Measurements from ENCODE around the gene VASP.

VASP gene

DNA sequence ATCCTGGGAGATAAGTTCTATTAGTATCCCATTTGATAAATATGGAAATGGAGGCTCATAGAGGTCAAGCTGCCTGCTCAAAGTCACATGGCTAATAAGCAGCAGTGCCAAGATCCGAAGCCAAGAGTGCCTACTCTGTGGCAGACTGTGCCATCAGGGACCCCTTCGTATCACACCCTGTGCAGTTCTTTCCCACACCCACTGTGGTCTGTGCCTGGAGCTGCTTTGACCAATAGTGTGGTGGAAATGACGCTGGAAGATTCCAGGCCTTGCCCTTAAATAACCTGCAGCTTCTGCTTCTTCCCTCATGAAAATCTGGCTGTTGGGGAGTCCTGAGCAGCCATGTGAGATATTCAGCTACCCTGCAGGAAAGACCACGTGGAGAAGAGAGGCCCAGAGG is 67.2 kb downstream of the VASP start:
- TF ChIP-seq SNAI2 (CRISPR knock-in tag; IDR thresholded peaks at IDR 0.05) (no peak), ARNTL (CRISPR knock-in tag; IDR thresholded peaks at IDR 0.05; ENCODE audit: borderline replicate concordance, low read depth) (no peak), ZNF565 (CRISPR knock-in tag; conservative IDR thresholded peaks at IDR 0.05; ENCODE audit: low read depth) (no peak), ISL1 (CRISPR knock-in tag; IDR thresholded peaks at IDR 0.05) (no peak), CSDC2 (CRISPR knock-in tag; IDR thresholded peaks at IDR 0.05) (no peak), RARB (CRISPR knock-in tag; IDR thresholded peaks at IDR 0.05) (no peak), ZNF8 (CRISPR knock-in tag; IDR thresholded peaks at IDR 0.05) (no peak)
- no peak for ATAC-seq

DNA sequence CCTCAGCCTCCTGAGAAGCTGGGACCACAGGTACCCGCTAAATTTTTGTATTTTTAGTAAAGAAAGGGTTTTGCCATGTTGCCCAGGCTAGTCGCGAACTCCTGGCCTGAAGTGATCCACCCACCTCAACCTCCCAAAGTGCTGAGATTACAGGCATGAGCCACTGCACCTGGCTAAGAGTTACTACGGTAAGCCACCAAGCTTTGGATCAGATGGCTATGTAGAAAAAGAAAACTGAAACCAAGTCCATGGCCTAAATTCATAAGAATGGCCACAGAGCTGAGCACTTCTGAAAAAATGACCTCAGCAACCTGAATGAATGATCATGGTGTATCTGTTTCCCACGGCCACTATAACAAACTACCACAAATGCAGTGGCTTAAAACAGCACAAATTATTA is 67.9 kb downstream of the VASP start:
- no peak for ATAC-seq
- no peak for TF ChIP-seq CSDC2 (CRISPR knock-in tag; IDR thresholded peaks at IDR 0.05)
- no peak for TF ChIP-seq ARNTL (CRISPR knock-in tag; IDR thresholded peaks at IDR 0.05; ENCODE audit: borderline replicate concordance, low read depth)
- TF ChIP-seq ZNF70 (CRISPR knock-in tag; IDR thresholded peaks at IDR 0.05) = no peak
- TF ChIP-seq, protein P1, sequence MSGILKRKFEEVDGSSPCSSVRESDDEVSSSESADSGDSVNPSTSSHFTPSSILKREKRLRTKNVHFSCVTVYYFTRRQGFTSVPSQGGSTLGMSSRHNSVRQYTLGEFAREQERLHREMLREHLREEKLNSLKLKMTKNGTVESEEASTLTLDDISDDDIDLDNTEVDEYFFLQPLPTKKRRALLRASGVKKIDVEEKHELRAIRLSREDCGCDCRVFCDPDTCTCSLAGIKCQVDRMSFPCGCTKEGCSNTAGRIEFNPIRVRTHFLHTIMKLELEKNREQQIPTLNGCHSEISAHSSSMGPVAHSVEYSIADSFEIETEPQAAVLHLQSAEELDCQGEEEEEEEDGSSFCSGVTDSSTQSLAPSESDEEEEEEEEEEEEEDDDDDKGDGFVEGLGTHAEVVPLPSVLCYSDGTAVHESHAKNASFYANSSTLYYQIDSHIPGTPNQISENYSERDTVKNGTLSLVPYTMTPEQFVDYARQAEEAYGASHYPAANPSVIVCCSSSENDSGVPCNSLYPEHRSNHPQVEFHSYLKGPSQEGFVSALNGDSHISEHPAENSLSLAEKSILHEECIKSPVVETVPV (CRISPR knock-in tag; IDR thresholded peaks at IDR 0.05) = no peak
- no peak for TF ChIP-seq ISL1 (CRISPR knock-in tag; IDR thresholded peaks at IDR 0.05)
- no peak for TF ChIP-seq ZNF565 (CRISPR knock-in tag; conservative IDR thresholded peaks at IDR 0.05; ENCODE audit: low read depth)
- no peak for TF ChIP-seq PPARA (CRISPR knock-in tag; IDR thresholded peaks at IDR 0.05; ENCODE audit: borderline replicate concordance)
- no peak for TF ChIP-seq ZNF8 (CRISPR knock-in tag; IDR thresholded peaks at IDR 0.05)
- no peak for TF ChIP-seq SNAI2 (CRISPR knock-in tag; IDR thresholded peaks at IDR 0.05)
- TF ChIP-seq, protein P2, sequence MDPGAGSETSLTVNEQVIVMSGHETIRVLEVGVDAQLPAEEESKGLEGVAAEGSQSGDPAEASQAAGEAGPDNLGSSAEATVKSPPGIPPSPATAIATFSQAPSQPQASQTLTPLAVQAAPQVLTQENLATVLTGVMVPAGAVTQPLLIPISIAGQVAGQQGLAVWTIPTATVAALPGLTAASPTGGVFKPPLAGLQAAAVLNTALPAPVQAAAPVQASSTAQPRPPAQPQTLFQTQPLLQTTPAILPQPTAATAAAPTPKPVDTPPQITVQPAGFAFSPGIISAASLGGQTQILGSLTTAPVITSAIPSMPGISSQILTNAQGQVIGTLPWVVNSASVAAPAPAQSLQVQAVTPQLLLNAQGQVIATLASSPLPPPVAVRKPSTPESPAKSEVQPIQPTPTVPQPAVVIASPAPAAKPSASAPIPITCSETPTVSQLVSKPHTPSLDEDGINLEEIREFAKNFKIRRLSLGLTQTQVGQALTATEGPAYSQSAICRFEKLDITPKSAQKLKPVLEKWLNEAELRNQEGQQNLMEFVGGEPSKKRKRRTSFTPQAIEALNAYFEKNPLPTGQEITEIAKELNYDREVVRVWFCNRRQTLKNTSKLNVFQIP (CRISPR knock-in tag; IDR thresholded peaks at IDR 0.05; ENCODE audit: borderline replicate concordance, low read depth) = no peak
- TF ChIP-seq, protein P3, sequence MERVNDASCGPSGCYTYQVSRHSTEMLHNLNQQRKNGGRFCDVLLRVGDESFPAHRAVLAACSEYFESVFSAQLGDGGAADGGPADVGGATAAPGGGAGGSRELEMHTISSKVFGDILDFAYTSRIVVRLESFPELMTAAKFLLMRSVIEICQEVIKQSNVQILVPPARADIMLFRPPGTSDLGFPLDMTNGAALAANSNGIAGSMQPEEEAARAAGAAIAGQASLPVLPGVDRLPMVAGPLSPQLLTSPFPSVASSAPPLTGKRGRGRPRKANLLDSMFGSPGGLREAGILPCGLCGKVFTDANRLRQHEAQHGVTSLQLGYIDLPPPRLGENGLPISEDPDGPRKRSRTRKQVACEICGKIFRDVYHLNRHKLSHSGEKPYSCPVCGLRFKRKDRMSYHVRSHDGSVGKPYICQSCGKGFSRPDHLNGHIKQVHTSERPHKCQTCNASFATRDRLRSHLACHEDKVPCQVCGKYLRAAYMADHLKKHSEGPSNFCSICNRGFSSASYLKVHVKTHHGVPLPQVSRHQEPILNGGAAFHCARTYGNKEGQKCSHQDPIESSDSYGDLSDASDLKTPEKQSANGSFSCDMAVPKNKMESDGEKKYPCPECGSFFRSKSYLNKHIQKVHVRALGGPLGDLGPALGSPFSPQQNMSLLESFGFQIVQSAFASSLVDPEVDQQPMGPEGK (CRISPR knock-in tag; IDR thresholded peaks at IDR 0.05; ENCODE audit: borderline replicate concordance) = no peak
- TF ChIP-seq OSR1 (CRISPR knock-in tag; IDR thresholded peaks at IDR 0.05) = no peak
- no peak for TF ChIP-seq ZFP30 (CRISPR knock-in tag; IDR thresholded peaks at IDR 0.05)
- no peak for TF ChIP-seq ZFP3 (CRISPR knock-in tag; IDR thresholded peaks at IDR 0.05)

All from SK-N-SH treated with all-trans-retinoic acid at 6 μM for 48 hours (cell line).